ENCODE measurements around the gene GPR12.

- TF ChIP-seq CTCF (IDR thresholded peaks at IDR 0.05), result no peak
- TF ChIP-seq EZH2 (IDR thresholded peaks at IDR 0.05; ENCODE audit: borderline replicate concordance, insufficient read depth, low read depth, low read length, poor library complexity, severe bottlenecking), result no peak
These were observed 54.2 kb downstream of the GPR12 start for GRCh38 chr13:26706381-26706780.
